ENCODE data around the gene CCDC12. TPM values are rescaled to one million over a fixed set of nuclear protein-coding genes. Genes with fewer than 3 reads are reported as not detected.

CCDC12 gene
- total RNA-seq, 4 donors from 2014 or later: 56.1 to 86.8 (median 81.6) TPM

- no peak for DNase-seq (ENCODE audit: low spot score in 2 of 2)
- WGBS: 88% methylated on average over 9 of the region's 17 CpGs
- Histone ChIP-seq H3K27ac (no peak overlapping the region), H3K27me3 (no peaks in the 10 kb centered on the region), H3K4me3 (no peak overlapping the region), H3K4me1 (peaks cover 52% of the 10 kb centered on the region), H3K9me3 (no peaks in the 10 kb centered on the region), H3K36me3 (peaks cover 55% of the 10 kb centered on the region)
- TF ChIP-seq EP300 (IDR thresholded peaks at IDR 0.05) (no peak), CTCF (IDR thresholded peaks at IDR 0.05) (no peak), POLR2AphosphoS5 (IDR thresholded peaks at IDR 0.05) (no peak), POLR2A (IDR thresholded peaks at IDR 0.05) (no peak)
These were observed 12.7 kb upstream of the CCDC12 start for GRCh38 chr3:46989146-46989810.

DNA sequence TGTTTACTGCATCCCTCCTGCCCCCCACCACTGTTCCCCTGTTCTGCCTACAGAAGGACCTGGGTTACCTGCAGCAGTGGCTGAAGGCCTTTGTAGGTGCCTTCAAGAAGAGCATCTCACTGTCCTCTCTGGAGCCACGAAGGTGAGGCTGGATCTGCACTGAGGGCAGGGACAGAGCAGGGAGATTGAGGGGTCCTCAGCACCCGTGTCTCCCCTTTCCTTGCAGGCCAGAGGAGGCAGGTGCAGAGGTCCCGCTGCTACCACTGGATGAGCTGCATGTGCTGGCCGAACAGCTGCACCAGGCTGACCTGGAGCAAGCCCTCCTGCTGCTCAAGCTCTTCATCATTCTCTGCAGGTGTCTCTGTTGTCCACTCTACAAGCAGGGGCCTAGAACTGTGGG is 12.1 kb upstream of the CCDC12 start:
- Histone ChIP-seq H3K36me3 (peaks cover 49% of the 10 kb centered on the region), H3K9me3 (no peaks in the 10 kb centered on the region), H3K27me3 (no peaks in the 10 kb centered on the region), H3K4me1 (peaks cover 53% of the 10 kb centered on the region), H3K27ac (no peak overlapping the region), H3K4me3 (no peak overlapping the region)
- no peak for DNase-seq (ENCODE audit: low spot score in 2 of 2)
- TF ChIP-seq POLR2AphosphoS5 (IDR thresholded peaks at IDR 0.05): no peak
- no peak for TF ChIP-seq POLR2A (IDR thresholded peaks at IDR 0.05)
- TF ChIP-seq EP300 (IDR thresholded peaks at IDR 0.05): no peak
- TF ChIP-seq CTCF (IDR thresholded peaks at IDR 0.05): no peak
- 70% methylated on average over 2 of the region's 4 CpGs for WGBS

DNA sequence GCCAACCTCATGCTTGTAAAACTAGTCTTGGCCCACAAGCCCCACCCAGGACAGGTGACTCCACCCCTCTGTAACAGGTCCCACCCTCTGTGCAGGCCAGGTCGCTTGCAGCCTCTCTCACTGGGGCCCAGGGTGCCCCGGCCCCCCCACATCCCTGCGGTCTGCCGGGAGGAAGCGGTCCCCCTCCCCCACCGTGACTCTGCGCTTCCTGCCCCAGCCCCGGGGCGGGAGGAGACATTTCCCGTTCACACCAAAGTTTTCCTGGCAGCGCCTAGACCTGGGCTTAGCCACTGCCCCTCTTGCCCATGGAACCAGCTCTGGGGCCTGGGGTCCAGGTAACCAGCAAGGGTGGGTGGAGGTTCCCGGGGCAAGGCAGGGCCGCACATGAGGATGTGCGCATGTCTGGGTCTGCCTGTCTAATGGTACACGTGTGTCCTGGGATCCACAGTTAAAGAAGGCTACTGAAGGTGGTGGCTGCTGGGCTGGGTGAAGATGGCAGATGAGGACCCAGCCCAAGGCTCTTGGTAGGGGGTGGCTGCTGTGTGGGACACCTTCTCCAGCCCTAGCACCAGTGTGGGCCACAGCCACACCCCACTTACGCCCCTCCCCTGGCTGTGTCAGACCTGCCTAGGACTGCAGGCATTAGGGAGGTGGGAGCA is 11.3 kb upstream of the CCDC12 start:
- H3K9me3 ChIP-seq: no peaks in the 10 kb centered on the region
- H3K4me3 ChIP-seq: peak overlapping the region; percentile 15
- TF ChIP-seq POLR2A (IDR thresholded peaks at IDR 0.05) (no peak), POLR2AphosphoS5 (IDR thresholded peaks at IDR 0.05) (no peak), CTCF (IDR thresholded peaks at IDR 0.05) (no peak), EP300 (IDR thresholded peaks at IDR 0.05) (no peak)
- H3K27ac ChIP-seq: peak overlapping the region; percentile 64
- 21% methylated on average over 7 of the region's 16 CpGs for WGBS
- peaks cover 42% of the 10 kb centered on the region for H3K36me3 ChIP-seq
- peaks cover 56% of the 10 kb centered on the region for H3K4me1 ChIP-seq
- no peak for DNase-seq (ENCODE audit: low spot score in 2 of 2)
- no peaks in the 10 kb centered on the region for H3K27me3 ChIP-seq

DNA sequence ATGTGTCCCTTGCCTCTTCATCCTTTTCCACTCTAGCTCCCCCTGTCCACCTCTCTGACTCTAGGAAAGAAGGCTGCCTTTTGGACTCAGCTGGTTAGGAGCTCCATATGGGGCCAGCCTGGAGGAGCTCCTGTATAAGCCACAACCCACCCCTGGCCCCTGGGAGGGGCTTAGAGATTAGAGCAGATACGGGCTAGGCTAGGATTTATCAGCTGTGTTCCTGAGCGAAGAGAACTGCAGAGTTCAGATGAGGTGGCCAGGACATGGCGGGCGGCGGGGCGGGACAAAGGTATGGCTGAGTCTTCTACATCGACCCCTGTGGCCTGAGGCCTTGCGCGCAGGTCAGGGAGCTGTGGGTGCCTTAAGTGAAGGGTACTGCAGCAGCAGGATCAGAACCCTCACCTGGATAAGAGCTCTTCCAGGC is 10.8 kb upstream of the CCDC12 start:
- DNase-seq (ENCODE audit: low spot score in 2 of 2): no peak
- H3K27me3 ChIP-seq: no peaks in the 10 kb centered on the region
- peaks cover 62% of the 10 kb centered on the region for H3K4me1 ChIP-seq
- H3K4me3 ChIP-seq: peak overlapping the region; percentile 15
- WGBS: 30% methylated on average over 2 of the region's 9 CpGs
- no peaks in the 10 kb centered on the region for H3K9me3 ChIP-seq
- H3K36me3 ChIP-seq: peaks cover 37% of the 10 kb centered on the region
- TF ChIP-seq POLR2A (IDR thresholded peaks at IDR 0.05) (no peak), EP300 (IDR thresholded peaks at IDR 0.05) (no peak), POLR2AphosphoS5 (IDR thresholded peaks at IDR 0.05) (no peak), CTCF (IDR thresholded peaks at IDR 0.05) (no peak)
- H3K27ac ChIP-seq: peak overlapping the region; percentile 64

GRCh38 chr3:46986782-46987310 is 10.3 kb upstream of the CCDC12 start:
- WGBS: 66% methylated on average over 3 of the region's 3 CpGs
- no peaks in the 10 kb centered on the region for H3K27me3 ChIP-seq
- peaks cover 33% of the 10 kb centered on the region for H3K36me3 ChIP-seq
- TF ChIP-seq CTCF (IDR thresholded peaks at IDR 0.05): no peak
- no peak for TF ChIP-seq EP300 (IDR thresholded peaks at IDR 0.05)
- TF ChIP-seq POLR2AphosphoS5 (IDR thresholded peaks at IDR 0.05): no peak
- TF ChIP-seq POLR2A (IDR thresholded peaks at IDR 0.05): no peak
- H3K9me3 ChIP-seq: no peaks in the 10 kb centered on the region
- peak overlapping the region; percentile 15 for H3K4me3 ChIP-seq
- H3K4me1 ChIP-seq: peaks cover 67% of the 10 kb centered on the region
- DNase-seq (ENCODE audit: low spot score in 2 of 2): no peak
- H3K27ac ChIP-seq: peak overlapping the region; percentile 64

Data from suprapubic skin (tissue), 4 donors.